Panc1 (cell line): ENCODE data around the gene VWA7. TPM values are rescaled to one million over a fixed set of nuclear protein-coding genes. Genes with fewer than 3 reads are reported as not detected.

Source experiments
- ATAC-seq: fragments of 200-7000 bp; cut with Tn5 transposase; 2 replicates; pipeline ENCODE4 v1.9.1; 2020; ENCODE audit warnings: mild to moderate bottlenecking, moderate library complexity
- BruUV-seq: library from RNA; stranded (reverse); fragments of 400-500 nt; replicated peaks from 2 replicates; lab custom pipeline; 2021; lab: Mats Ljungman, UMichigan
- CTCF ChIA-PET: fragments of 300-600 bp; sonication (Branson Sonifier 250); formaldehyde crosslinking; loops from one replicate; lab custom pipeline; 2022; ENCODE audit warnings: antibody characterized with exemption; lab: Charles Lee
- POLR2A ChIA-PET: fragments of 300-600 bp; sonication (Branson Sonifier 250); formaldehyde crosslinking; loops from one replicate; lab custom pipeline; 2022; ENCODE audit warnings: antibody characterized with exemption; lab: Charles Lee
- DNase-seq: peaks from one replicate; pipeline ENCODE4 v3.0.0-alpha.2; 2010; ENCODE audit warnings: low read depth, low spot score
- H3K27ac ChIP-seq: 2 replicates; pipeline ENCODE4 v1.5.1; 2011; ENCODE audit warnings: mild to moderate bottlenecking, low read length, inconsistent platforms
- H3K27me3 ChIP-seq: fragments of 200-500 bp; sonication (Bioruptor generic); 2 replicates; pipeline ENCODE4 v1.6.0; 2014; ENCODE audit warnings: low read length, inconsistent platforms; ENCODE audit not compliant: control insufficient read depth, insufficient read depth
- H3K36me3 ChIP-seq: fragments of 200-500 bp; sonication (Bioruptor generic); 2 replicates; pipeline ENCODE4 v1.5.1; 2014; ENCODE audit warnings: inconsistent platforms, mild to moderate bottlenecking, low read length, moderate library complexity; ENCODE audit not compliant: control insufficient read depth, insufficient read depth
- H3K4me1 ChIP-seq: 2 replicates; pipeline ENCODE4 v1.5.1; 2011; ENCODE audit warnings: inconsistent platforms, mild to moderate bottlenecking, low read length, moderate library complexity; ENCODE audit not compliant: control insufficient read depth, insufficient read depth
- H3K4me3 ChIP-seq, 2 experiments: 2 replicates each; pipeline ENCODE4 v1.5.1; 2011 to 2012; ENCODE audit warnings: low read depth in 2 of 2, low read length in 2 of 2, mild to moderate bottlenecking in 2 of 2, inconsistent platforms in 1 of 2, moderate library complexity in 1 of 2
- H3K9me3 ChIP-seq: fragments of 200-500 bp; sonication (Bioruptor generic); 2 replicates; pipeline ENCODE4 v1.5.1; 2014; ENCODE audit warnings: low read depth, mild to moderate bottlenecking, inconsistent platforms, low read length, moderate library complexity; ENCODE audit not compliant: control insufficient read depth, insufficient read depth
- CTCF ChIP-seq: fragments of 450-650 bp; IDR thresholded peaks from 2 replicates; pipeline ENCODE4 v1.5.1; 2017; ENCODE audit warnings: mild to moderate bottlenecking
- POLR2AphosphoS5 ChIP-seq: IDR thresholded peaks from 2 replicates; pipeline ENCODE4 v1.6.1; 2012; ENCODE audit warnings: mild to moderate bottlenecking, low read depth, low read length, moderate library complexity
- REST ChIP-seq, 2 experiments: IDR thresholded peaks; 2 replicates each; pipeline ENCODE4 v1.6.1; 2011 to 2012; ENCODE audit warnings: low read depth in 2 of 2, control low read depth in 1 of 2, low read length in 1 of 2, mild to moderate bottlenecking in 1 of 2, moderate library complexity in 1 of 2; ENCODE audit not compliant: insufficient read depth in 1 of 2
- SIN3A ChIP-seq: IDR thresholded peaks from 2 replicates; pipeline ENCODE4 v1.6.1; 2012; ENCODE audit warnings: low read depth, mild to moderate bottlenecking, low read length, moderate library complexity, borderline replicate concordance; ENCODE audit not compliant: insufficient read depth
- TCF7L2 ChIP-seq: IDR thresholded peaks from 2 replicates; pipeline ENCODE4 v1.6.1; 2011; ENCODE audit warnings: mild to moderate bottlenecking, low read depth, low read length, inconsistent platforms
- in situ Hi-C: cut with HindIII; loops from 2 replicates; pipeline ENCODE4 v1.10.0; 2016; ENCODE audit warnings: low sequenced_read_pairs, low pct_unique_long_range_greater_than_20kb
- intact Hi-C: fragments of 100-400 bp; cut with micrococcal nuclease; formaldehyde crosslinking; loops from one replicate; pipeline ENCODE4 v1.10.0; 2022; ENCODE audit not compliant: unreplicated experiment
- total RNA-seq: library from RNA; stranded (reverse); gene quantifications from one replicate; pipeline ENCODE4 v1.2.1, GENCODE V29; 2021; ENCODE audit not compliant: unreplicated experiment

Gene VWA7
- total RNA-seq, 1 experiment from 2014 or later = 4.3 TPM

- intact Hi-C loops (no loop called here), in situ Hi-C loops (no loop called here)
- Histone ChIP-seq H3K9me3 (no peaks in the 10 kb centered on the region), H3K4me3 (no peak within 1 kb of the TSS), H3K27me3 (no peaks in the 10 kb centered on the region), H3K36me3 (no peaks in the 10 kb centered on the region; the same call in 1 of the 2 replicates), H3K4me1 (no peaks in the 10 kb centered on the region), H3K27ac (no peak within 1 kb of the TSS)
- ChIA-PET POLR2A (no interaction called here), CTCF (no interaction called here)
- no peak for TF ChIP-seq SIN3A
- TF ChIP-seq TCF7L2 = no peak
- no peak for TF ChIP-seq REST (IDR thresholded peaks at IDR 0.05; ENCODE audit: insufficient read depth in 1 of 2, low read depth in 2 of 2, low read length in 1 of 2)
- TF ChIP-seq POLR2AphosphoS5 = no peak
- TF ChIP-seq CTCF = no peak
- no TSS peak for BruUV-seq
- ATAC-seq (no peak), DNase-seq (no peak)
These were observed 55.6 kb downstream of the VWA7 start, which contains the start of gene LY6G6C for GRCh38 chr6:31721351-31722020. TSS of gene LY6G6C (minus strand) at chr6:31721746. CDS start at chr6:31721679, 67 bp downstream.

GRCh38 chr6:31720196-31720770 lies 56.8 kb downstream of the VWA7 start:
- H3K27me3 ChIP-seq = no peaks in the 10 kb centered on the region
- no peak for DNase-seq
- BruUV-seq = no TSS peak
- H3K4me1 ChIP-seq = no peaks in the 10 kb centered on the region
- ChIA-PET POLR2A (interaction anchor here (0.6 kb wide), 1 partner anchor 107 kb away, joined by 3 read pairs; the partner anchor contains the start of gene HSPA1B), CTCF (no interaction called here)
- no peak overlapping the region for H3K4me3 ChIP-seq
- no peak for ATAC-seq
- intact Hi-C loops (no loop called here), in situ Hi-C loops (no loop called here)
- no peak overlapping the region for H3K27ac ChIP-seq
- TF ChIP-seq REST (IDR thresholded peaks at IDR 0.05; ENCODE audit: insufficient read depth in 1 of 2, low read depth in 2 of 2, low read length in 1 of 2) = no peak
- TF ChIP-seq TCF7L2 = no peak
- no peak for TF ChIP-seq SIN3A
- no peak for TF ChIP-seq CTCF
- no peak for TF ChIP-seq POLR2AphosphoS5
- H3K9me3 ChIP-seq = no peaks in the 10 kb centered on the region
- no peaks in the 10 kb centered on the region for H3K36me3 ChIP-seq
